SK-N-SH treated with all-trans-retinoic acid at 6 μM for 48 hours (cell line): ENCODE results near the gene TAF9B.
"Not testable (repeated sequence)": the region's sequence is repeated elsewhere in the genome, so short reads cannot be mapped to it uniquely, and the experiment has no call there.

Source experiments
- ARNTL ChIP-seq: fragments of 450-650 bp; formaldehyde crosslinking; IDR thresholded peaks from 2 replicates; pipeline ENCODE4 v1.5.0; 2020; ENCODE audit warnings: low read depth, mild to moderate bottlenecking, moderate library complexity, borderline replicate concordance
- ESRRG ChIP-seq: fragments of 250-450 bp; sonication (Bioruptor Pico); IDR thresholded peaks from 2 replicates; pipeline ENCODE4 v1.6.1; 2021; ENCODE audit warnings: mild to moderate bottlenecking
- ISL1 ChIP-seq: fragments of 250-450 bp; sonication (Bioruptor Pico); IDR thresholded peaks from 2 replicates; pipeline ENCODE4 v2.1.2; 2022; ENCODE audit warnings: mild to moderate bottlenecking, moderate library complexity
- OSR1 ChIP-seq: fragments of 250-450 bp; sonication (Bioruptor Pico); IDR thresholded peaks from 2 replicates; pipeline ENCODE4 v1.8.0; 2022; ENCODE audit warnings: moderate library complexity, mild to moderate bottlenecking, inconsistent platforms
- PPARA ChIP-seq: fragments of 250-450 bp; sonication (Bioruptor Pico); IDR thresholded peaks from 2 replicates; pipeline ENCODE4 v1.5.0; 2020; ENCODE audit warnings: mild to moderate bottlenecking, borderline replicate concordance
- TCF4 ChIP-seq: fragments of 250-450 bp; sonication (Bioruptor Pico); IDR thresholded peaks from 2 replicates; pipeline ENCODE4 v1.8.0; 2021; ENCODE audit warnings: mild to moderate bottlenecking, moderate library complexity, borderline replicate concordance
- ZFP3 ChIP-seq: fragments of 250-450 bp; sonication (Bioruptor Pico); IDR thresholded peaks from 2 replicates; pipeline ENCODE4 v1.5.0; 2020; ENCODE audit warnings: mild to moderate bottlenecking, moderate library complexity
- ZFP30 ChIP-seq: fragments of 450-650 bp; formaldehyde crosslinking; IDR thresholded peaks from 2 replicates; pipeline ENCODE4 v1.5.0; 2022; ENCODE audit warnings: mild to moderate bottlenecking, moderate library complexity
- ZNF565 ChIP-seq: fragments of 450-650 bp; formaldehyde crosslinking; conservative IDR thresholded peaks from 2 replicates; pipeline ENCODE4 v1.5.0; 2020; ENCODE audit warnings: low read depth, mild to moderate bottlenecking, moderate library complexity
- ZNF8 ChIP-seq: fragments of 450-650 bp; formaldehyde crosslinking; IDR thresholded peaks from 2 replicates; pipeline ENCODE4 v1.5.0; 2020; ENCODE audit warnings: mild to moderate bottlenecking, moderate library complexity
- TF ChIP-seq, protein P1 (sequence below): fragments of 250-450 bp; sonication (Bioruptor Pico); IDR thresholded peaks from 2 replicates; pipeline ENCODE4 v1.8.0; 2020; ENCODE audit warnings: mild to moderate bottlenecking, moderate library complexity, borderline replicate concordance
- TF ChIP-seq, protein P2 (sequence below): fragments of 250-450 bp; sonication (Bioruptor Pico); IDR thresholded peaks from 2 replicates; pipeline ENCODE4 v1.5.1; 2020; ENCODE audit warnings: low read depth, mild to moderate bottlenecking, moderate library complexity

DNA sequence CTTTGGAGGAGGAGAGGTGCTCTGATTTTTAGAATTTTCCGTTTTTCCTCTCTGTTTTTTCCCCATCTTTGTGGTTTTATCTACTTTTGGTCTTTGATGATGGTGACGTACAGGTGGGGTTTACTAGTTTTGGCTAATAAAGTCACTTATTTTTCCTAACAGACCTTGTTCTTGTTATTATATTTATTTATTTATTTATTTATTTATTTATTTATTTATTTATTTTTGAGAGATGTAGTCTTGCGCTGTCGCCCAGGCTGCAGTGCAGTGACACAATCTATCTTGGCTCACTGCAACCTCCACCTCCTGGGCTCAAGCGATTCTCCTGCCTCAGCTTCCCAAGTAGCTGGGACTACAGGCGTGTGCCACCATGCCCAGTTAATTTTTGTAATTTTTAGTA is 58.0 kb downstream of the TAF9B start:
- TF ChIP-seq ARNTL (CRISPR knock-in tag); TCF4 (CRISPR knock-in tag); PPARA; ZFP30 (CRISPR knock-in tag); ZFP3 (CRISPR knock-in tag); OSR1 (CRISPR knock-in tag); ZNF8; ISL1 (CRISPR knock-in tag); ESRRG (CRISPR knock-in tag); ZNF565 (CRISPR knock-in tag): not testable (repeated sequence)
- TF ChIP-seq, protein P1, sequence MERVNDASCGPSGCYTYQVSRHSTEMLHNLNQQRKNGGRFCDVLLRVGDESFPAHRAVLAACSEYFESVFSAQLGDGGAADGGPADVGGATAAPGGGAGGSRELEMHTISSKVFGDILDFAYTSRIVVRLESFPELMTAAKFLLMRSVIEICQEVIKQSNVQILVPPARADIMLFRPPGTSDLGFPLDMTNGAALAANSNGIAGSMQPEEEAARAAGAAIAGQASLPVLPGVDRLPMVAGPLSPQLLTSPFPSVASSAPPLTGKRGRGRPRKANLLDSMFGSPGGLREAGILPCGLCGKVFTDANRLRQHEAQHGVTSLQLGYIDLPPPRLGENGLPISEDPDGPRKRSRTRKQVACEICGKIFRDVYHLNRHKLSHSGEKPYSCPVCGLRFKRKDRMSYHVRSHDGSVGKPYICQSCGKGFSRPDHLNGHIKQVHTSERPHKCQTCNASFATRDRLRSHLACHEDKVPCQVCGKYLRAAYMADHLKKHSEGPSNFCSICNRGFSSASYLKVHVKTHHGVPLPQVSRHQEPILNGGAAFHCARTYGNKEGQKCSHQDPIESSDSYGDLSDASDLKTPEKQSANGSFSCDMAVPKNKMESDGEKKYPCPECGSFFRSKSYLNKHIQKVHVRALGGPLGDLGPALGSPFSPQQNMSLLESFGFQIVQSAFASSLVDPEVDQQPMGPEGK = not testable (repeated sequence)
- TF ChIP-seq, protein P2, sequence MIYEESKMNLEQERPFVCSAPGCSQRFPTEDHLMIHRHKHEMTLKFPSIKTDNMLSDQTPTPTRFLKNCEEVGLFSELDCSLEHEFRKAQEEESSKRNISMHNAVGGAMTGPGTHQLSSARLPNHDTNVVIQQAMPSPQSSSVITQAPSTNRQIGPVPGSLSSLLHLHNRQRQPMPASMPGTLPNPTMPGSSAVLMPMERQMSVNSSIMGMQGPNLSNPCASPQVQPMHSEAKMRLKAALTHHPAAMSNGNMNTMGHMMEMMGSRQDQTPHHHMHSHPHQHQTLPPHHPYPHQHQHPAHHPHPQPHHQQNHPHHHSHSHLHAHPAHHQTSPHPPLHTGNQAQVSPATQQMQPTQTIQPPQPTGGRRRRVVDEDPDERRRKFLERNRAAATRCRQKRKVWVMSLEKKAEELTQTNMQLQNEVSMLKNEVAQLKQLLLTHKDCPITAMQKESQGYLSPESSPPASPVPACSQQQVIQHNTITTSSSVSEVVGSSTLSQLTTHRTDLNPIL = not testable (repeated sequence)
